ENCODE measurements around the gene COPB1.
A peak's percentile ranks its signal among the peaks of the same experiment; 100 is the strongest.

- peak; percentile 84 for TF ChIP-seq POLR2AphosphoS5 (IDR thresholded peaks at IDR 0.05; ENCODE audit: low read depth, low read length)
- no peak for TF ChIP-seq CTCF (IDR thresholded peaks at IDR 0.05)
- TF ChIP-seq EP300 (IDR thresholded peaks at IDR 0.05; ENCODE audit: borderline replicate concordance in 1 of 2, low read depth in 1 of 2, low read length in 1 of 2), result peak; percentile 27 to 99; a peak in 3 of 4 replicates
- TF ChIP-seq ZBTB33 (IDR thresholded peaks at IDR 0.05; ENCODE audit: borderline replicate concordance, low read depth), result peak; percentile 87; the same call in 1 of the 2 replicates
- peak; percentile 82; the same call in 1 of the 2 replicates for TF ChIP-seq MEF2A (IDR thresholded peaks at IDR 0.05; ENCODE audit: borderline replicate concordance, low read depth)
- no peak for TF ChIP-seq RFX5 (IDR thresholded peaks at IDR 0.05; ENCODE audit: low read length)
- peak; percentile 98 for TF ChIP-seq NFIC (IDR thresholded peaks at IDR 0.05; ENCODE audit: borderline replicate concordance)
- TF ChIP-seq USF2 (IDR thresholded peaks at IDR 0.05; ENCODE audit: borderline replicate concordance, low read depth, low read length), result no peak
- no peak for TF ChIP-seq IRF3 (IDR thresholded peaks at IDR 0.05; ENCODE audit: low read depth, low read length)
- peak; percentile 99 for TF ChIP-seq JUND (IDR thresholded peaks at IDR 0.05)
- TF ChIP-seq REST (IDR thresholded peaks at IDR 0.05; ENCODE audit: low read depth, low read length), result 0 out of 2 replicates have a peak, but pooled peaks have one; percentile 13
- peak; percentile 82 for TF ChIP-seq MXI1 (IDR thresholded peaks at IDR 0.05; ENCODE audit: low read depth, low read length)
These were observed 77.4 kb downstream of the COPB1 start for GRCh38 chr11:14422052-14422813.
